Cortex of kidney (tissue), 1 donor: ENCODE results near the gene WRAP73.
"Not testable (repeated sequence)": the region's sequence is repeated elsewhere in the genome, so short reads cannot be mapped to it uniquely, and the experiment has no call there.

Experiments used
- DNase-seq: peaks from one replicate; lab custom pipeline; 2025; lab: John Stamatoyannopoulos, UW

WRAP73 gene

DNA sequence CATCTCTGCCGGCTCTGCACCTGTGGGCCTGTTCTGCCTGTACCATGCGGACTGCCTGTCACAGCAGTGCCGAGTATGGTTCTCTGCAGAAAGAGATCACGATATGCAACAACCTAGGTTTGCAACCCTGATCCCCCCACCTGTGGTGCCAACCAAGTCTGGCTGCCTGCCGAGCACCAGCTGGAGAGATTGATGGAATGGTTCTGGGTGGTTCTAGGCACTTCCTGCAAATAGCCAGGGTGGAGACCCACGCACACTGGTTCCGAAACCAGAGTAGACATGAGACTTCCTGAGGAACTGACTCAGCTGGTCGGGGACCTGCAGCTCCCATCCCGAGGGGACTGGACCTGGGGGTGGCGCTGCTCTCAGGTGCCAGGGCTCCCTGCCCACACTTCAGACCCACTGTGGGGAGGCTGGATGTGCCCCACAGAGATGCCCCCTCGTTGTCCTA is 19.7 kb downstream of the WRAP73 start:
- no peak for DNase-seq

DNA sequence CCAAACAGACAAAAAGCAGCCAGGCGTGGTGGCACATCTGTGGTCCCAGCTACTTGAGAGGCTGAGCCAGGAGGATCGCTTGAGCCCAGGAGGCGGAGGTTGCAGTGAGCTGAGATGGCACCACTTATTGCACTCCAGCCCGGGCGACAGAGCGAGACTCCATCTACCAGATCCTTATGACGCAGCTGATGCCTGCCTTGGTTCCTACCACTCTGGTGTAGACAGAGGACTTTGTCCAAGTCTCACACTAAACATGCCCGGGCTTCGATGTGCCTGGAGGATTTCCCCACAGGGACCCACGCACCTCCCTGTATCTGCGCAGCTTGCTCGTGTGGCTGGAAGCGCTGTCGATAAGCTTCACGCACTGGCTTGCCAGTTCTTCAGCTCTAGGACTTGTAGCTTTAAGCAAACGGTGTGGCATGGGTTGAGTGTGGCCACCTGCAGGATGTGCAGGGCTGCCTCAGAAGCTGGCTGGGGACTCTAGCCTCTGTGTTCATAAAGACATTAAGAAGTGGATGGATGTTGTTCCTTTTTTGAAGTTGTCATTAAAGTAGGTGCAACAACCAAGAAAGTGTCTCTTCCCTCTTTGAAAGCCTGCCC is 20.2 kb downstream of the WRAP73 start:
- DNase-seq: no peak

DNA sequence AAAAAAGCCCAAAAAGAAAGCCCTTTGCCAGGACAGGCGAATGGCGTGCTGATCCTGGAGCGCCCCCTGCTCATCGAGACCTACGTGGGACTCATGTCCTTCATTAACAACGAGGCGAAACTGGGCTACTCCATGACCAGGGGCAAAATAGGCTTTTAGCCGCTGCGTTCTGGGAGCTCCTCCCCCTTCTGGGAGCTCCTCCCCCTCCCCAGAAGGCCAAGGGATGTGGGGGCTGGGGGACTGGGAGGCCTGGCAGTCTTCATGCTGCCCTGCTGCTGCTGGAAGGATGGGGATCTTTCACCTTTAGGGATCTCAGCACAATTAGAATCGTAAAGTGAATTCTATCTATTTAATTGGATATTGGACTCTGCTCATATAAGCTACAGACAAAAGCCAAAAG is 21.5 kb downstream of the WRAP73 start:
- no peak for DNase-seq

DNA sequence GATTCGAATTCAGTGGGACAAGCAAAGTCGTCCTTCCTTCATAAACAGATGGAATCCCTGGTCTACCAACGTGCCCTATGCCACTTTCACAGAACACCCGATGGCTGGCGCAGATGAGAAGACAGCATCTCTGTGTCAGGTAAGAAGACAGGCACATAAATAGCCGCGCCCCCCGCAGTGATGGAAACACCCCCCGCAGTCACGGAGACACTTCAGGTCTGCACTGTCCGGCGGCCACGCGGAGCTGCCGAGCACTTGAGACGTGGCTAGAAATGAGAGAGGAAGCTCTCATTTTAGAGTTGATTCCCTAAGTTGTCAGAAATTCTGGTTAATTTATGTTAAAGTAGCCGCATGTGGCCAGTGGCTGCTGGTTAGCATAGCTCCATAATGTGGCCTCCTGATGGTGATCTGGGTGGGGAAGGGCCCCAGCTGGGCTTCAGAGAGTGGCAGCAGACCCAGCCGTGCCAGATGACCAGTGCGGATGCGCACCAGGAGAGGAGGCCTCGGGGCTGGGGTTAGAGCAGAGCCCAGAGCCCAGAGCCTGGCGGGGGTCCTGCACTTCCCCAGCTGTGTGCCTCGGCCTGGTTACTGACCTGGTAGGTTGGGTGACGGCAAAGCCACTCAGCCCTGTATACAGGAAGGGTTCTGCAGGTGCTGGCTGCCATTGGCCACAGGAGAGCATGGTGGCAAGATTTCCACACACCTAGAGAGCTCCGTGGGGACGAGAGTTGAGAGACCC is 22.2 kb downstream of the WRAP73 start:
- DNase-seq: no peak

DNA sequence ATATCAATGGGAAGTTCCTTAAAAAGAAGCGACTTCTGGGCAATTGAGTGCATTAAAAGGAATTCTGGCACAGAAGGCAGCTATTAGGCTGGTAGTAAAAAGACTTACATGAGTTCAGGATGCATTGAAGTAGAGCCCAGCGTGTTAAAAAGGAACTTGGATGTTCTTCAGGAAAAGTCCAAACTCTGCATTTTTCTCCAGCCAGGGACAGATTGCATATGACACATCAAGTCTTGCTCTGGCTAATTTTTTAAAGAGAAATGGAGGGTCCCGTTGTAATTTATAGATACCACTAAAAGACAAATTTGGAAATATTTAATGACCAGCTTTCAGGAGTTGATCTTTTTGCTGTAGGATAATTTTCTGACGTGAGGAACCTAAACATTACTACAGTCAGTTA is 23.9 kb downstream of the WRAP73 start:
- DNase-seq: no peak

DNA sequence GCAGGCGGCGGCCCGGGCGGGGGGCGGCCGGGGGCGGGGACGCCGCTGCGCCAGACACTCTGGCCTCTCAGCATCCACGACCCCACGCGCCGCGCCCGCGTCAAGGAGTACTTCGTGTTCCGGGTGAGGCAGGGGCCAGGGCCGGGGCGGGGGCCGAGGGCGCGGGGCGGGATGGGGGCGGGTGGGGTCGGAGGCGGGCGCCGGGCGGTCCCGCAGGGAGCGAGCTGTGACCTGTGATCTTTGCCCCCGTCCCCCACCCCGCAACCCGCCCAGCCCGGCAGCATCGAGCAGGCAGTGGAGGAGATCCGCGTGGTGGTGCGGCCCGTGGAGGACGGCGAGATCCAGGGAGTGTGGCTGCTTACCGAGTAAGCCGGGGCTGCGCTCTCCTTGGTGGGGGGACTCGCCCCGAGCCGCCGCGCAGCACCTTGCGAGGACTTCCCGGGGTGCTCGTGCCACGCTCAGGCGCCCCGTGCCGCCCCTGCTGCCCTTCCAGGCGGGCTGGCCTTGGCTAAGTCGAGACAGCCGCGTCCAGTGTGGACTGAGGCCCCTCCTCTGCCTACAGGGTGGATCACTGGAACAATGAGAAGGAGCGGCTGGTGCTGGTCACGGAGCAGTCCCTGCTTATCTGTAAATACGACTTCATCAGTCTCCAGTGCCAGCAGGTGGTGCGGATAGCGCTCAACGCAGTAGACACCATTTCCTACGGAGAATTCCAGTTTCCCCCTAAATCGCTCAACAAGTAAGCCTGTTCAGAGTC is 24.6 kb downstream of the WRAP73 start:
- no peak for DNase-seq

DNA sequence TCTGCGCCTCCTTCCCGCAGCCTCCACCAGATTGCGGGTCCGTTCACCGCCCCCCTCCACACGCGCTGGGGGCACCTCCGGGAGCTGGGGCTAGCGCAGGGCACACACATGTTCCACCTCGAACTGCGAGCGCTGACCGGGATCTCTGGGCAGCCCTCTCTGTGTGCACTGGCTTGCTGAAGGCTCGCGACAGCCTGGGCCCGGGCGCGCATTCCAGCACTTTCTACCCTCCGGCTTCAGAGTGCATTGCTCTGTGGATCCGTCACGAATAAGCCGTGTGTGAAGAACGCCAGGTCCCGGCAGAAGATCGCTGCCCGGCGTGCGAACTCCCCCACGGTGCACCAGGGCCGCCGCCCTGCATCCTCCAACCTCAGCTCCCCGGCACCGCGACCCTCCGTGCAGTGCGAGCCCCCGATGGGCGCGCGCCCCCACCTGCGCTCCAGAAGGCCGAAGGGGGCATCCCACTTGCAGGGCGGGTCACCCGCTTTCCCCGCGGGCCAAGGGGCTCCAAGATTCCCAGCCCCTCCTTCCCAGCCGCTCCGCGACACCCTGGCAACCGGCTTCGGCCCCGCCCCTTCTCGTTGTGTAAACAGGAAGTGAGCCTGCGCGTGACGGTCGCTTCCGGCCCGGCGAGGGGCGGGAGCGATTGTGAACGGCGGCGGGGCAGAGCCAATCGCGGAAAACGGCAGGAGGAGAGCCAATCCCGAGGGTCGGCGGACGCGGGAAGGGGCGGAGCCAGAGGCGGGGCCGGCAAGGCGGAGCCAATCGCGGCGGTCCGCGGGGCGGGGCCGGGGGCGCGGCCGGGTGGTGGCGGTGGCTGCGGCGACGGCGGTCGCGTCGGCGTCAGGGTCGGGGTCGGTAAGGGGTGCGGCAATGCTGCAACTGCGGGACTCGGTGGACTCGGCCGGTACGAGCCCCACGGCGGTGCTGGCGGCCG is 25.4 kb downstream of the WRAP73 start, which contains the start of gene TPRG1L:
Gene TPRG1L (plus strand): TSS at position 816 of the 937 bp plus-strand sequence. CDS start 58 bp downstream, at position 874.
- DNase-seq: peak; percentile 82

DNA sequence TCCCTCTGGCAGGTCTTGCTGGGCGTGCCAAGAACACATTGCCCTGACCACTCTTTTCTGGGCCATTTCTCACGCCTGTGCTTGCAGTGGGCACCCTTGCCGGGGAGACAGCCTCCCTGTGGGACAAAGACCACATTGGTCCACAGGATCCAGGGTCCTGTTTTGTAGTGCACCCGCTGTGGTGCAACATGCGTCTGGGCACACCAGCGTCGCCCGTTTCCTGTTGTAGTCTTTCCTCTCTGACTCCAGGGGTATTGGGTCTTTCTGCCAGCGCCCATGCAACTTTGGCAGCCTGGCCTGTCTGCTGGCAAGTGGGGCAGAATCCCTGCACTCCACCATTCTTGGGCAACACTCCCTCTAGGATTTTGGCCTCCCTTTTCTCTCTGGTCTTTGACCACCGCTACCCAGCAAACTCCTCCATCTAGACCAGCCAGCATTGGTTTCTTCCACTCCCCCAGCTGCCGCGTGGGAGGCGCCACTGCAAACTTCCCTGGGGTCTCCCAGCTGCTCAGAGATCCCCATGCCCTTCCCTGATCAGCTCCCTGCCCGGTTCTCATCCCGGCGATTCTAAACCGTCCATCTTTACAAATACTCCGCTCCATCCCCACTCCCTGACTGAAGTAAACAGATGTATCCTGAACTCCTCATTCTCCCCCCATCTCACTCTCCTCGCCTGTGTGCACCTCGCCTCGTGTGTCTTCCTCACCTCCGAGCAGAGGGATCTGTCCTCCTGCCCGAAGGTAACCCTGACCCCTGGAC is 26.3 kb downstream of the WRAP73 start:
- no peak for DNase-seq

DNA sequence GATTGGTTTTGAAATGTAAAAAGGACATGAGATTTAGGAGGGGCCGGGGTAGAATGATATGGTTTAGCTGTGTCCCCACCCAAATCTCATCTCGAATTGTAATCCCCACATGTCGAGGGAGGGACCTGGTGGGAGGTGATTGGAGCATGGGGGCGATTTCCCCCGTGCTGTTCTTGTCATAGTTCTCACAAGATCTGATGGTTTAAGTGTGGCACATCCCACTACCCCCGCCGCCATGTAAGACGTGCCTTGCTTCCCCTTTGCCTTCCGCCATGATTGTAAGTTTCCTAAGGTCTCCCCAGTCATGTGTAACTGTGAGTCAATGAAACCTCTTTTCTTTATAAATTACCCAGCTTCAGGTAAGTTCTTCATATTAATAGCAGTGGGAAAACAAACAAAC is 27.8 kb downstream of the WRAP73 start:
- not testable (repeated sequence) for DNase-seq

DNA sequence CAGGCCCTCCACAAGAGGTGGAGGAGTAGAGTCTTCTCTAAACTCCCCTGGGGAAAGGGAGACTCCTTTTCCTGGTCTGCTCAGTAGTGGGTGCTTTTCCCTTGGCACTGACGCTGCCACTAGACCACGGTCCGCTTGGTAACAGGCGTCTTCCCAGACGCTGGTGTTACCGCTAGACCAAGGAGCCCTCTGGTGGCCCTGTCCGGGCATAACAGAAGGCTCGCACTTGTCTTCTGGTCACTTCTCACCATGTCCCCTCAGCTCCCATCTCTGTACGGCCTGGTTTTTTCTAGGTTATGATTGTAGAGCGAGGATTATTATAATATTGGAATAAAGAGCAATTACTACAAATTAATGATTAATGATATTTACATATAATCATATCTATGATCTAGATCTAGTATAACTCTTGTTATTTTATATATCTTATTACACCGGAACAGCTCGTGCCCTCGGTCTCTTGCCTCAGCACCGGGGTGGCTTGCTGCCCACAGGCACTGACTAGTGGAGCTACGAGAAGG is 28.7 kb downstream of the WRAP73 start:
- not testable (repeated sequence) for DNase-seq

DNA sequence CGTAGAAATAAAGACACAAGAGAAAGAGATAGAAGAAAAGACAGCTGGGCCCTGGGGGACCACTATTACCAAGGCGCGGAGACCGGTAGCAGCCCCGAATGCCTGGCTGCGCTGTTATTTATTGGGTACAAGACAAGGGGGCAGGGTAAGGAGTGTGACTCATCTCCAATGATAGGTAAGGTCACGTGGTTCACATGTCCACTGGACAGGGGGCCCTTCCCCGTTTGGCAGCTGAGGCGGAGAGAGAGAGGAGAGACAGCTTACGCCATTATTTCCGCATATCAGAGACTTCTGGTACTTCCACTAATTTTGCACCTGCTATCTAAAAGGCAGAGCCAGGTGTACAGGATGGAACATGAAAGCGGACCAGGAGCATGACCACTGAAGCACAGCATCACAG is 29.2 kb downstream of the WRAP73 start:
- no peak for DNase-seq

DNA sequence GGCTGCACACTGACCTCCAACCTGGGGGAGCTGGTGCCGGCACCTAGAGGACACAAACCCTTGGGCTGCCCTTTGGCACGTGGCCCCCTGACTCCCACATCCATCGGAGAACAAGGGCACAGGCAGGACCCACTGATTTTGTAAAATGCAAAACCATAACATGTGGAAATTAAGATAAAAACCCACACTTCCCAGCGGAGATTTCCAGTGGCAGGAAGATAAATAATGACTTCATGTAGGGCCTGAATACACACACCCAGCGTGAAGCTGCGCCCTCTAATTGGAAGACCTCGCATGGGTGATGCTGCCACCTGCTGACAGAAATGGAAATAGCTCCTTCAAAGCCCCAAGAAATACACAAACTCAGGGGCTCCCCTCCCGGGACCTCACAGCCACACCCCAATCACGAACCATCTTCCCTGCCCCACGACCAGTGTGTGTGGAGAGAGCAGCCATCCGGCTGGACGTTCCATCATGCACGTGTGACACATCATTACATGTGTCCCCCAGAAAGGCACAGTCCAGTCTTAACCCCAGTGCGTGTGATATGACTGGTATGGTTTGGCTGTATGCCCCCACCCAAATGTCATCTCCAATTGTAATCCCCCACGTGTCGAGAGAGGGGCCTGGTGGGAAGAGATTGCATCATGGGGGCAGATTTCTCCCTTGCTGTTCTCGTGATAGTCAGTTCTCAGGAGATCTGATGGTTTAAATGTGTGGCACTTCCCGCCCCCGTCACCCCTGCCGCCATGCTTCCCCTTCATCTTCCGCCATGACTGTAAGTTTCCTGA is 30.8 kb downstream of the WRAP73 start:
- DNase-seq: no peak

DNA sequence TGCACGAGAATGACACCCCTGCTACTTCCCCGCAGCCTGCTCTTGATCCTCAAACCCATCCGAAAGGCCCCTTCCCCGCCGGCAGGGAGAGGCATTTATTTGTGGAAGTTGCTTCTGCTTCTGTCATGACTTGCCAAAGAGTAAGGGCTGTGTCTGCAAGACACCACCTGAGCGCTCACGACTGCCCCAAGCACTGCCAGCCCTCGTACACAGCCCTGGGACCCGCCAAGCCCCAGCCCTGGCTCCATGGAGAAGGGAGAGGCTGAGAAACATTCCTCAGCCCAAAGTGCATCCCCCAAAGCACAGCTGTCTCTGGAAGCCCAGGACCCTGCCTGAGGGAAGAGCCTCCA is 31.4 kb downstream of the WRAP73 start:
- DNase-seq: no peak

DNA sequence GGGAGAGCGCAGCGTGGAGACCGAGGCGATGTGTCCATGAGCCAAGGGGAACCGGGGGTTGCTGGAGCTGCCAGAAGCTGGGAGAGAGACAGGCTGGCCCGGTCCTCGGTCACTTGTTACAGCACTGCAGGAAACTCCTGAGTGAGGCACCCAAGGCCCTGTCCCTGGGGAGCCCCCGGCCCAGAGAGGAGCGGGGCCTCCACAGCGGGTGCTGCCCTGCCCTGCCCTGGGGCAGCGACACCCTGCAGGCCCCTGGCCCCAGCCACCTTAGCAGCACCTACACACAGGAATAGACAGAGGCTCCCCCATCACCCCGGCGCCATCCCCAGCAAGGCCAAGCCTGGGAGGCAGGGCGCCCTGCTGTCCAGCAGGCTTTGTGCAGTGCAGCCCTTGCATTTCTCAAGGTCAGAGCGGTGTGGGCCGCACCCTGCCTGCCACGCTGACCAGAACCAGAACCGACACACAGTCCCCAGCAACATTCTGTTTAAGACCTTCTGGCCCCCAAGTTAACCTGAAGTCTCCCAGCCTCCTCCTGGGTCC is 32.0 kb downstream of the WRAP73 start:
- no peak for DNase-seq

DNA sequence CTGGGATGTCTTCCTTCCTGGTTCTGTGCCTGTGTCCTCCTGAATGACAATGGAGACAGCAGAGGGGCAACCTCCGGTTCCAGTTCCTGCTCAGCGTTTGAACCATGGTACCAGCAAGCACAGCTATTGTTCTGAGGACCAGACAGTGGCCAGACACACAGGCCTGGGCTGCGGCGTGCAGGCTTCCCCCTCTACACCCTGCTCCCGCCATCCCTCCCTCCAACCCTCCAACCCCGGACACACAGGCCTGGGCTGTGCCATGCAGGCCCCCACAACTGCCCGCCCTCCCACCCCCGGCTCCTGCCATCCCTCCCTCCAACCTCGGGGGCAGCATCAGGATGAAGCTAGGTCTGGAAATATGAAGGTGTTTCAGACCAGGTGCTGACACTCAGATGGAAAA is 33.0 kb downstream of the WRAP73 start:
- no peak for DNase-seq

DNA sequence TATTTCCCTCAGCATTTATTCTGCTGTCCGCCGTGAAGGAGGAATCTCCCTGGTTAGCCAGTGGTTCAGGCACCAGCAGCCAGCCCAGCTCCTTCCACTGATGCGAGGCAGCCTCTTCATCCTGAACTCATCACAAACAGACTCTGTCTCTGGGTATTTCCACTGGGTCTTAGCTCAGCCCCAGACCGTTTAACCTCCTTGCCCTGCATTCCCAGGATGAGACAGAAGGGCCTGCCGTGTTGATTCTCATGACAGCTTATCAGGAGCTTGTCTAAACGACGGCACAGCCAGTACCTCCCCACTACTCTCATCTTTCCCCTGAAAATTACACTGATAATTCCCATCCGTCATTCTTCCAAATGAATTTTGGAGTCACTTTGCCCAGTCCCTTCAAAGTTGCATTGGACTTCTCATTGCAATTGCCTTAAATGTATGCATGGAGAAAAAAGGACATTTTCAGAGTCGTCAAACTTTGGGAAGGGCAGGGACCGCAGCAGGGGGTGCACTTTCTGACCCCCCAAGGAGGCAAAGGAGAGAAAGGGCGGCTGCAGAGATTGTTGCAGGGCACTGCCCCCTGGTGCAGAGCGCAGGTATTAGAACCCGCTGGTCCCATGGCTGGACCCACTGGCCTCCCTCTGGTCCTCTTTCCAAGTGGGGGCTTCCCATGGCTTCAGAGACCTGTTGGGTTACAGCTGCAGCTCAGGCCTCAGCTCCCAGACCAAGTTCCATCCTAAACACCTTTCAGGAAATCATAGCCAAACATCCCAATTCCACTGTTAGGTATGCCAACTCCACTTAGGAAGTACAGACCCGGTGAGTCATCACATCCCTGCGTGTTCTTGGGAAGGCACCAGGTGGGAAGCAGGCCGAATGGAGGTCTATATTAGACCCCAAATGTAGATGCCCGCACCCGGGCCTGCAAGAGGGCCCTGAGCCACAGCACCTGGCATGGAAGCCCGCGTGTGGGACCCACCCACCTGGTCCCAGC is 34.9 kb downstream of the WRAP73 start:
- DNase-seq: no peak

DNA sequence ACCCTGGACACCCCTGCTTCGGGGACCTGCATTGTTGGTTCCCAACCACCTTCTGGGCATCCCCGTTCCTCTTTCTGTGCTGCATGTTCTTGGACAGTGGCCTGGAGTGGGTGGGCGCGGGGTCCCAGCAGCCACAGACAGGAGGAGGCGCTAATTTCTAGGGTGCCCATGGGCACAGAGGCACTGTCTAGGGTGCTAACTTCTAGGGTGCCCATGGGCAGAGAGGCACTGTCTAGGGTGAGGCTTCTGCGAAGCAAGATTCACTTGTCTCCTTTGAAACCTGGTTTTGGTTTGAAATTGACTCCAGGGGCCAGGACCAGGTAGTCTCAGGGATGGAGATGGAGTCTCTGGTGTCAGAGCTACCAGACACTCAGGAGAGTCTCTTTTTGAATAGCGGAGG is 37.8 kb downstream of the WRAP73 start:
- DNase-seq: no peak

DNA sequence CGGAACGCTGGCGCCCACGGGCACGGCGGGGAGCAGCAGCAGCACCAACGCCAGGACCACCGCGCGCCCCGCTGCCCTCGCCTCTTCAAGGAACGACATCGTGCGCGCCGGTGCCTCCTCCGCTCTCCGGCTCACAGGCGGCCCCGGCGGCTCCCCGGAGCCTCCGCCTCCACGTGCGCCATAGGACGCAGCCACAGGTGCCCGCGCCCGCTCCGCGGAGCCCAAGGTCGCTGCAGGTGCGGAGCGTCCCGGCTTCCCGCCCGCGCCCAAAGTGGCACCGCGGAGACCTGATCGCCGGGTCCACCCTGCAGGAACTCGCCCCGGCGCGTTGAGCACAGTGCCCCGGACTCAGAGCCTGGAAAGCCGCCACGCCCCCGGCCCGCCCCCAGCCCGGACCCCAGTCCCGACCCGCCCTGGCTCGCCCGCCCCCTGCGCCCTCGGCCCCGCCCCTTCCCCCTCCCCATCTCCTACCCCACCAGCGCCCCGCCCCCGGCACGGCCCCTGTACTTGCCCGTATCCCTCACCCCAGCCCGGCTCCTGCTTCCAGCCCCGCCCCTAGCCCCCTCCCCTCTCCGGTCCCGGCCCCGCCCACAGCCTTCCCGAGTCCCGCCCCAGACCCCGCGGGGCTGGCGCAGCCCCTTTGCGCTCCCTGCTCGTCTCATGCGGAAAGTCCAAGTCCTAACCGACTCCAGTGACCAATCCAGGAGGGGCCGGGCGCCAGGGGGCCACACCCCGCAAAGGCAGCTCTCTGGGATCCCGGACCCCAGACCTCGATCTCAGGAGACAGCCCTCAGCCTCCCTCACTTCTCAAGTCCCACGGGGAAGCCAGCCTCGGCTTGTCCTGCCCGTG is 38.5 kb downstream of the WRAP73 start, which contains the start of gene MEGF6:
Gene MEGF6 (minus strand): TSS at position 339 of the 850 bp plus-strand sequence. CDS start 240 bp downstream, at position 99.
- no peak for DNase-seq
